KOPT-K1 (cell line): ENCODE data around the gene ASNSD1.
A peak's percentile ranks its signal among the peaks of the same experiment; 100 is the strongest.

Source experiments
- H3K27ac ChIP-seq: fragments of 200-600 bp; sonication (generic); 2 replicates; pipeline ENCODE4 v1.5.1; 2016; ENCODE audit warnings: antibody characterized with exemption, mild to moderate bottlenecking, low read depth, low read length; ENCODE audit not compliant: poor library complexity, severe bottlenecking
- H3K36me3 ChIP-seq: fragments of 200-600 bp; sonication (generic); 2 replicates; pipeline ENCODE4 v1.5.1; 2017; ENCODE audit warnings: antibody characterized with exemption, mild to moderate bottlenecking, low read length, moderate library complexity; ENCODE audit not compliant: insufficient read depth
- H3K9me3 ChIP-seq: fragments of 200-600 bp; sonication (generic); 2 replicates; pipeline ENCODE4 v1.5.1; 2017; ENCODE audit warnings: antibody characterized with exemption, low read length, mild to moderate bottlenecking; ENCODE audit not compliant: insufficient read depth, poor library complexity, severe bottlenecking

Gene ASNSD1

DNA sequence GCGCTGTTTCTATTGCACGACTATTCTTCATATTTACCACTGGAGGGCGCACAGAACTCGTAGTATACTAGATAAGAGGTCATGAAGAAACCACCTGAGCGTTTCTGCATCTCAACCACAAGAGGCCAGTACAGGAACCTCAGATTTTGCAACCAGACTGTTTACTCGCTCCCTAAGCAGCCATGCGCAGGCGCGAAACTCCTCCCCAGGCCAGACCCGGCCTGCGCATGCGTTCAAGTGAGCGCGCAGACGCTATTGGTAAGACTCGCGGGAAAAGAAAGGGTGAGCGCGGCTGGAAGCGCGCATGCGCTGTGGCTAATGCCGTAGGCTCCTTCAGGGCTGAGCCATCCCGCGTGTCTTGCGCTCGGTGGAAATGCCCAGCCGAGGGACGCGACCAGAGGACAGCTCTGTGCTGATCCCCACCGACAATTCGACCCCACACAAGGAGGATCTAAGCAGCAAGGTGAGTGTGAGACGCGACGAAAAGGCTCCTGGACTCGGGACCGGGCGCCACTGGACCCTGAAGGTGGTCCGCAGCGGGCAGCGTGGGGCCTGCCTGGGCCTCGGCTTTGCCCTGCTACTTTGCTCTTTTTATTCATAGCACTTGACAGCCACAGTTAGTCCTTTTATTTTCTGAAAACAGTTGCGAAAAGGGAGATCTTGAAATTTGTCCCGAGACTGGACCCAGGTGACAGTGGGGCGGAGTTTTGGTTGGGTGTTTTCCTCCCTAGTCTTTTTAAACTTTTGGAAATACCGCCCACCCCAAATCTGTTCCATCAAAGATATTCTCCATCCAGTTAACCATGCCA is at the start of gene ASNSD1:
Gene ASNSD1, plus strand, starts transcription at position 312 of the 809 bp plus-strand sequence. CDS start 4,674 bp downstream, outside the sequence.
- H3K27ac ChIP-seq, result peak within 1 kb of the TSS; percentile 77
- H3K36me3 ChIP-seq, result peaks cover 21% of the 10 kb centered on the region
- no peaks in the 10 kb centered on the region for H3K9me3 ChIP-seq

DNA sequence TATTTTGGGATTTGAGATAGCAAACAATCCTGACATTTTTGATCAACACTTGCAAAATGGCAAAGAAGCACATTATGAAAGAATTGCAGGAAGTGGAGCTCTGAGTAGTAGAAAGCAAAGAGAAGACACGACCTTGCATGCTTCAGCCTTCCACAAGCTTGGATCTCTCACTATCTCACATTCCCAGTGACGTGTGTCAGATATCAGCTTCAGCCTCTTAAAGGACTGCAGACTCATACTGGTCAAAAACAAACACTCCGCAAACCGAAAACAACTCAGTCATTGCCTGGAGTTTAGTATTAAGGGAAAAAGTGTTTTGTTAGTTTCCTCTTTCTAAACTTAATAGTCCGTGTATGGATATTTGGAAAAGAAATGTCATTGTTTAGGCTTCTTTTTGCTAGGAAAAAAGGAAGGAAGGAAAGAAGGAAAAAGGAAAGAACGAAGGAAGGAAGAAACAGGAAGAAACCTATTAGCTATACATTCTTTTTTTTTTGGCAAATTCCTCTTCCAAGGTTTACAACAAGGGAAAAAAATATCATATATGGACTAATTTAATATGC is 48.1 kb upstream of the ASNSD1 start:
- Histone ChIP-seq H3K9me3 (no peaks in the 10 kb centered on the region), H3K27ac (no peak overlapping the region), H3K36me3 (no peaks in the 10 kb centered on the region)

DNA sequence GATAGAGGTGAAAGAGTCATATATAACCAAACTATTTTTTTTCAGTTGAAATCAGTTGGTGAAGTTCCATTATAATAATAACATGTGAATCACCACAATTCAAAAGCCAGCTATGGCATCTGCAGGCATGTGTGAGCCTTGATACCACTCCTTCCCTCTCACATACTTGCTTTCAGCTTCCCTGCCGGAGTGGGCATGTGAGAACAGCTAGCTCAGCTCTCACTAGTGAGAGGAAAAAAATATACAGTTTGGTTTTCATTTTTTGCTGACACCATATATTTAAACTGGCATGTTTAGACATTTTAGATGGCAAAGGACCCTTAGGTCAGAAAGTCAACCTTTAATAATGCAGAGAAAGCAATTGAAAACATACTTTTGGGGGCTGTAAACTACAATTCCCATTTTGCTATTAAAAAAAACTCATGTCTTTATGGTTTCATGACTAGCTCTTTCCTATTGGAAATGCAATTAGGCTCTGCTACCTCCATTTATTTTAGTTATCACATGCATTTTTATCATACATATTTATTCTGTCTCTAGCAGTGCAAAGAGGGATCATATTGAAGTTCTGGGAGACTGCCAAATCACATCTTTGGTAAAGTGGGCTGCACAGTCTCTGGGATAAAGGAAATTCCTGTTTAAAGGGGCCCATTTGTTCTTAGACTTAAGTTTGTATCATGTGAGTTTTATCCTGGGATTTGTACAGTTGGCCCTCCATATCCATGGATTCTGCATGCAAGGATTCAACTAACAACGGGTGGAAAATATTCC is 47.4 kb upstream of the ASNSD1 start:
- Histone ChIP-seq H3K36me3 (no peaks in the 10 kb centered on the region), H3K9me3 (no peaks in the 10 kb centered on the region), H3K27ac (no peak overlapping the region)

DNA sequence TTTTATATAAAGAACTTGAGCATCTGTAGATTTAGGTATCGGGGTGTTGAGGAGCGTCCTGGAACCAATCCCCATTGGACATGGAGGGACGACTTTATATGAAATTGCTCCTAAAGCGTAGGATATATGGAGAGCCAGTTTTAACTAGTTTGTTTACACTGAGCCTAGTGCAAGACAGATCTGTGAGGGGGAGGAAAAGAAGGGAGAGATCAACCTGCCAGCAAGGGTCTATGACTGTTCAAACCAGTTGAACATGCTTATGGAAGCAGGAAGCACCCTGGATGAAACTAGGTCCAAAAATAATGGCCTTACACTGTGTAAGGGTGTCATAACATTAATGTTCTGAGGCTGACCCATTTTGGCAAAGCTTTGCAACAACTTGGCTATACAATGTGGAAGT is 46.7 kb upstream of the ASNSD1 start:
- no peaks in the 10 kb centered on the region for H3K9me3 ChIP-seq
- no peaks in the 10 kb centered on the region for H3K36me3 ChIP-seq
- no peak overlapping the region for H3K27ac ChIP-seq

DNA sequence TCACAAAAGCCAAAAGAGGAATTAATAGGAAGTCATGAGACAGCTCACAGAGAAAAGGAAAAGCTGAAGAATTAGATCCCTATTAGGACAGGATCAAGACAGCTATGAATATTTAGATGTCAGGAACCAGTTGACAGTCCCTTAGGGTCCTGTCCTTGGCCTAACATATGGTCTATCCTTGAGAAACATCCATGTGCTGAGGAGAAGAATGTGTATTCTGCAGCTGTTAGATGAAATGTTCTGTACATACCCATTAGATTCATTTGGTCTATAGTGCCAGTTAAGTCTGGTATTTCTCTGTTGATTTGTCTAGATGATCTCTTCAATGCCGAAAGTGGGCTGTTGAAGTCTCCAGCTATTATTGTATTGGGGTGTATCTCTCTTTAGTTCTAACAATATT is 43.1 kb upstream of the ASNSD1 start:
- Histone ChIP-seq H3K9me3 (no peaks in the 10 kb centered on the region), H3K27ac (no peak overlapping the region), H3K36me3 (no peaks in the 10 kb centered on the region)

DNA sequence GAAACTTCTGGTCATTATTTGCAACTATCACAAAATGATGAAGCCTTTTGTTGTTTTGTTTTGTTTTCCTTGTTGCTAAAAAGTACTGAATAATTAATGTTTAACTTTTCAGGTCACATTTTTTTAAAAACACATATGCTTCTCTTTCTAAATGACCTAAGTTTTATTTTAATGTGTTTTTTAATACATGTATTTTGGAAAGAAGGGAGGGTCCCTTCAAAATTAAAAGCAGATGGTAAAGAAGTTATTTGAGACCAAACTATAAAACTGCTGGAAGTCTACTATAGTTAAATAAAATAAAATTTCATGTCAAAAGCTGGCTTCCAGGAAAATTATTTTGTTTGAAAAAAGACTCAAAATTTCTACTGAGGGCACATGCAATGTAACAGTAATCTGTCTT is 39.5 kb upstream of the ASNSD1 start:
- Histone ChIP-seq H3K36me3 (no peaks in the 10 kb centered on the region), H3K27ac (no peak overlapping the region), H3K9me3 (no peaks in the 10 kb centered on the region)

DNA sequence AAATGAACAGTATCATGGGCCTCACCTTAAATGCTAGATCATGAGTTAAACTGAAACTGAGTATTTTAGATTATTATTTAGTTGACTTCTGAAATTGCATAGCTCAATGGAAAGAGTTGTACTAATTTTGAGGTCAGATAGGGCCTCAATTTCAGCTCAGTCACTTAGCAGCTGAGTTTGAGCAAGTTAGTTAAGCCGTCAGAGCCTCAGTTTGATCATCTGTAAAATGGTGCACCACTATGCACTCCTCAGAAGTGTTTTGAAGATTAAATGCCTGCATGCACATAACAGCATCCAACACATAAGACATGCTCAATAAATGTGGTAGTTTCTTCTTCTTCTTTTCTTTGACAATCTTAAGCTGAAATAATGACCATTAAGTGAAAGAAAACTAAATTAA is 38.2 kb upstream of the ASNSD1 start:
- H3K27ac ChIP-seq, result no peak overlapping the region
- H3K36me3 ChIP-seq, result no peaks in the 10 kb centered on the region
- no peaks in the 10 kb centered on the region for H3K9me3 ChIP-seq

DNA sequence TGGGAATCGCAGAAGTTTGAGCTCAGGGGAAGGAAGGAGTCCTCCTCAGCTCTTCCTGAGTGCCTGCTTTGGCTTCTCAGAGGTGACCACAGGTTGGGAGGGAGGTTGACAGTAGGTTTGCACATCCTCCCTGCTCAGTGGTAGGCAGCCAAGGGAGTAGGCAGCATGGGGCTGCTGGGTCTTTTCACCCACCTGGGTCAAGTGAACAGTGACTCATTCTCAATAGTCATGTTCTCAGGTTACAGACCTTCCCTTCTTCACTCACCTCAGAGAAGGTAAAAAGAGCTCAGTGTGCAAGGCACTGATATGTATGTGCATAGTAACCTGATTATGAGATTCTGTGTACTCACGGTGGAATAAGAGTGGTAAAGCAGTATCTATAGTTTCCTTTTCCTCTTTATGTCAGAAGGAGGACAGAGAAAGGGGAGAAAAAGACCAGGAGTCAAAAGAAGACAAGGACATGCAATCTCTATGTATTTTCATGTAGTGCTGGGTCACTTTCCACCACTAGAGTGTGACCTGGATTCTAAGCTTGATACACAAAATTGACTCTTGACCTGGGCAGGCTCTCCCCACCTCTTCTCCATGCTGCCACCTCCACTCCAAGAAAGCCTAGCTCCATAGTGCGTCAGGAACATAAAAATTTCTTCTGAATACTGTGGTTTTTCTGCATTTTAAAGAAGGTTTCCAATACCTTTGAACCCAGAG is 36.5 kb upstream of the ASNSD1 start:
- no peak overlapping the region for H3K27ac ChIP-seq
- H3K9me3 ChIP-seq, result no peaks in the 10 kb centered on the region
- H3K36me3 ChIP-seq, result no peaks in the 10 kb centered on the region

DNA sequence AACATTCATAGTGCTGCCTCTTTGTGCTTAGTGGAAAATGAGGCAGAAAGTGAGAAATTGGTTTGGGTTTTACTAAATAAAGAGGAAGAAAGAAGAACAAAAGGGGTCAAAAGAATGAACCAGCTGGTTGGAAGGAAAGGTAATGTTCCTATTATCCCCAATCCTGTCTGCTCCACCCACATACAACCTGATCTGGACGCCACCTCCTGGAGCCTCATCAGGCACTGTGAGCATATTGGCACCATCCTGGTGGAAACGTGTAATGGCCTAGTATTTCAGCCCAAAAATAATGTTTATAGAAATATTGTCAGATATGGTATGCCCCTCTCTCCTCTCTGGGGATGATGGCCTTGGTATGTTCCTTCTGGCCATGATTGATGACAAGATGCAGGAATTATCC is 35.6 kb upstream of the ASNSD1 start:
- no peaks in the 10 kb centered on the region for H3K36me3 ChIP-seq
- H3K9me3 ChIP-seq, result no peaks in the 10 kb centered on the region
- no peak overlapping the region for H3K27ac ChIP-seq

DNA sequence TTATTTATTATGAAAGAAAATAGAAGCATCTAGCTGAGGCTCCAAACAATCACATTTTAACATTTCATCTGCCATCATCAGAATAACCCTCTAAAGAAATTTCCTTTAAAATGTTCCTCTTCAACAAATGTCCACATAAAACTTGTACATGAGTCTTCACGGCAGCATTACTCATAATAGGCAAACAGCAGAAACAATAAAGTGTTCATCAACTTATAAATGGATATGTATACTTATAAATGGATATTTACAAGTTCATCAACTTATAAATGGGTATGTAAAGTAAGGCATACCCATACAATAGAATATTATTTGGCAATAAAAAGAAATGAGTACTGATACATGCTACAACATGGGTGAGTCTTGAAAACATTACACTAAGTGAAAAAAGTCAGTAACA is 33.5 kb upstream of the ASNSD1 start:
- Histone ChIP-seq H3K27ac (no peak overlapping the region), H3K36me3 (no peaks in the 10 kb centered on the region), H3K9me3 (no peaks in the 10 kb centered on the region)

DNA sequence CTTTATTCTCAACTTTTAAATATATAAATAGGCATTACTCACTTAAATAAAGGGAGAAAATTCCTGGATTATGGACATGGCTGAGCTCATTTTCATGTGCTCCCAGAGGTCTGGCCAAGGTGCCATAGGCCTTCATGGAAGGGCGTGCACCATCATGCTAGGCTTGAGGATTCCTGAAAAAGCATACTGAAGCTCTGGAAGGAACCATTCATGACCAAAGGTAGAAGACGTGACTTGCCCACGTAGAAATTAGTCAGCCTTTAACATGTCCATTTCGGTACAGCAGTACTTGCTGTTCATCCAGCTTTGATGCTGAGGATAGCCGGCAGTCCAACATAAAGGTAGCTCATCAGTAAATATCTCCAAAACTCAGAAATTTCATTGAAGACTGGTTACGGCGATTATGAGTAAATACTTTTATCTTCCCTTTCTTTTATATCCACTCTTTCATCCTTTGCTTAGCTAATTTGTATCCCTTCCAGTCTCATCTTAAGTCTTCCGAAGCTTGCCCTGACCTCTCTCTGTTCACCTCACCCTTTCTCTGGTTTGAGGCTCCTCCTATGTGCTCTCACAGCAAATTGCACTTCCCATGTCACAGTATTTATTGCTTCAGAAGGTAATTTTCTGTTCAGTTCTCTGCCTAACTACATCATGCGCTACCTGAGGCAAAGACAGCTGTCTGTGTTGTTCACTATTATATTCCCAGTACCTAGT is 32.3 kb upstream of the ASNSD1 start:
- no peaks in the 10 kb centered on the region for H3K9me3 ChIP-seq
- H3K36me3 ChIP-seq, result no peaks in the 10 kb centered on the region
- no peak overlapping the region for H3K27ac ChIP-seq

DNA sequence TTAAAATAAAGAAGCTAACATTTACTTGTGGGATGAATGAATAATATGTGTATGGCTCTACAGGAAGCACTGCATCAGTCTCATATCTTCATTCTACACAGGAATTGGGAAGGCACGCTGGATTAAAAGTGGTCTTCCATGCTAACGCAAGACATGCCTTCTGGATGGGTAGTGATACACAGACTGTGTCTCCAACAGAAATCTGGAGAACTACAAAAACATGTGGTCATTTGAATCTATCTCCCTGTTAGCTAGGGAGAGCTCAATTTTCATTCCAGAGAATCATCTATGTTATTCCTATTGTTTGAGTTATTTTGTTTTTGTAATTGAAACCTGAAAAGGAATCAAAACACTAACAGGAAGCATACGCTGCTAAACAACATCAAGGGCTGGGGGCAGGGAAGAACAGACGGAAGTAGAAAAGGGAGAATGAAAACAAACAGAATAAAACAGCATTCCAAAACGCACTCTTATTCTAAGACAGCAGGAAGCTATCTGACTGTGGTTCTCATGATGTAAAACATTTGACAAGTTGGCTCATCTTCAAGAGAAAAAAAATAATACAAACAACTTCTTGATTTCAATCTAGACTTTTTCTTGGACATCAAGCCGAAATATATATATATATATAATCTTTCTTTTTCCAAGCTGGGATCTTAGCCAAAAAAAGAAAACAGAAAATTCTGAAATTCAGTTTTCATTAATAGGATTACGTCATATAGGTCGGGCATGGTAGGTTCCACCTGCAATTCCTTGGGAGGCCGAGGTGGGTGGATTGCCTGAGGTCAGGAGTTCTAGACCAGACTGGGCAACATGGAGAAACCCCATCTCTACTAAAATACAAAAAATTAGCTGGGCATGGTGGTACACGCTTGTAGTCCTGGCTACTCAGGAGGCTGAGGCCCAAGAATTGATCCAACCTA is 31.5 kb upstream of the ASNSD1 start:
- Histone ChIP-seq H3K9me3 (no peaks in the 10 kb centered on the region), H3K36me3 (no peaks in the 10 kb centered on the region), H3K27ac (no peak overlapping the region)

DNA sequence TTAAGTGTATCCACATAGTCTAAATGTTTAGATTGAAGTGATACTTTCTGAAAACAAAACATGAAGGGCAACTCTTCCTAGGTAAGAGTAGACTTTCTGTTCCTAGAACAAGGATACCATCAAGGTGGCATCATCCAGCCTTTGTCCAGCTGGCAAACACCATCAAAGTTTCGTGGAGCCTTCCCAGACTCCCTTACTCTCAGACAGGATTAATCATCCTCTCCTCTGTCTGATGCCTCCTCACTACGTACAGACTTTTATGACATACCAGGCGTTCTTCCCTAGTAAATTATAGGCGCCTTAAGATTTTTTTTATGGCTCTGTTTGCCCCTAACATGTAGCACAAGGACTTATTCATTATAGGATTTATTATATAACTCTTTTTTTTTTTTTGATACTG is 29.4 kb upstream of the ASNSD1 start:
- Histone ChIP-seq H3K9me3 (no peaks in the 10 kb centered on the region), H3K36me3 (no peaks in the 10 kb centered on the region), H3K27ac (no peak overlapping the region)

DNA sequence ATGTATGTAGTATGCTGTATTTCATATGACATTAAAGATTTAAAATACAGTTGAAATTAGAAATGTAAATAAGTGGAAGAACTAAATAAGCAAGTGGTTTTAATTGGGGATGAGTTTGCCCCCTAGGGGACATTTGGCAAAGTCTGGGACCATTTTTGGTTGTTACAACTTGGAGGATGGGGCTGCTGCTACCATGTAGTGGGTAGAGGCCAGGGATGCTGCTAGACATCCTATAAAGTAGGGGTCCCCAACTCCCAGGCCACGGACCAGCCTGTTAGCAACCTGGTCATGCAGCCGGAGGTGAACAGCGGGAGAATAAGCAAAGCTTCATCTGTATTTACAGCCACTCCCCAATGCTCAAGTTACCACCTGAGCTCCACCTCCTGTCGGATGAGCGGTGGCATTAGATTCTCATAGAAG is 27.9 kb upstream of the ASNSD1 start:
- no peak overlapping the region for H3K27ac ChIP-seq
- H3K36me3 ChIP-seq, result no peaks in the 10 kb centered on the region
- no peaks in the 10 kb centered on the region for H3K9me3 ChIP-seq
